NT2/D1 (cell line): ENCODE results near the gene RTP3.

ENCODE experiments used
- DNase-seq: peaks from one replicate; pipeline ENCODE4 v3.0.0-alpha.2; 2011; ENCODE audit warnings: low read depth, low spot score
- H3K27me3 ChIP-seq: 2 replicates; pipeline ENCODE4 v1.6.0; 2011; ENCODE audit warnings: mild to moderate bottlenecking; ENCODE audit not compliant: insufficient read length, insufficient read depth
- H3K36me3 ChIP-seq: 2 replicates; pipeline ENCODE4 v1.6.1; 2011; ENCODE audit warnings: mild to moderate bottlenecking, low read length, mixed read lengths; ENCODE audit not compliant: insufficient read depth, insufficient read length
- H3K4me1 ChIP-seq: 2 replicates; pipeline ENCODE4 v1.5.1; 2011; ENCODE audit not compliant: insufficient read depth, insufficient read length
- H3K4me3 ChIP-seq: 2 replicates; pipeline ENCODE4 v1.5.1; 2011; ENCODE audit warnings: low read depth; ENCODE audit not compliant: insufficient read length
- H3K9ac ChIP-seq: 2 replicates; pipeline ENCODE4 v1.6.0; 2011; ENCODE audit warnings: low read depth; ENCODE audit not compliant: insufficient read length
- H3K9me3 ChIP-seq: 2 replicates; pipeline ENCODE4 v1.5.1; 2011; ENCODE audit warnings: mild to moderate bottlenecking, low read length; ENCODE audit not compliant: insufficient read depth
- SUZ12 ChIP-seq: IDR thresholded peaks from 2 replicates; pipeline ENCODE4 v1.6.1; 2011; ENCODE audit not compliant: insufficient read length, insufficient read depth; ENCODE audit errors: extremely low read depth
- YY1 ChIP-seq: IDR thresholded peaks from 2 replicates; pipeline ENCODE4 v1.6.1; 2011; ENCODE audit not compliant: insufficient read length, insufficient read depth
- ZNF274 ChIP-seq: IDR thresholded peaks from 2 replicates; pipeline ENCODE4 v1.6.1; 2011; ENCODE audit warnings: mild to moderate bottlenecking, low read depth, low read length

RTP3 gene

DNA sequence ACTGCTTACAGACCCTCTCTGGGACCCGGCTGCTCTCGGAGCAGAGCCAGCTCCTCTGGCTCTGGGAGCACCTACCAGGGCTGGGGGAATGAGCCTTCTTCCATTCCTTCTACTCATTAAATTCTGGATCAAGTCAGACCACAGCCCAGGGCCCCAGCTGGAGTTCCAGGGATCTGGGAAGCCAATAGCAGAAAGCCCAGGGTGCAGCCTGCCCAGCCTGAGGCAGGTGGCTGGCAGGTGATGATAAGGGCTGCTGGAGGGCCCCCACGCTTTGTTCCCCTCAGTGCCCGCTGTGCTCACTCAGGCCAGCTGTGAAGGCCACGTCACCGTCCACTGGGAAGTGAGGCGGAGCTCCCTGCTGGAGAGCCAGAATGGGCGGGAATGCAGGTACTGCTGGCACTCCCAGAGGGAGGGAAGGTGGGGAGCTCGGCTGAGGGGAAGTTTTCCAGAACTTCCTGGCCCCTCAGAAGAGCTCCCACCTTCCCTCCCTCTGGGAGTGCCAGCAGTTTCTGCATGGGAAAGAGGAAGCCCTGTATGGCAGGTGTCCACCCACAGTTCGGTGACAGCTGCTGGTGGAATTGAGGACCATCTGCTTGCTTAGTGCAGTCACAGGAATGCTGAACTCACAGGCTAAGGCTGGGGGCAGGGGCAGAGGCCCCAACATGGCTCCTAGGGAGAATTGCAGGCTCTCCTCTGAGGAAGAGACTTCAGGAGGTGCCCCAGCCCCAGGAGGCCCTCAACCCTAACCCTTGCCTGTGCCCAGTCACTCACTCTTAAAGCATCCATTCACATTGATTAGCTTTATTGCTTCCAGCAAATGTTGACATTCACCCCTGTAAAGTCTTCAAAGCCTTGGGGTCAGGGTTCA is 12.6 kb upstream of the RTP3 start:
- H3K4me1 ChIP-seq = peaks cover 2% of the 10 kb centered on the region
- H3K9ac ChIP-seq = no peak overlapping the region
- no peak overlapping the region for H3K4me3 ChIP-seq
- no peaks in the 10 kb centered on the region; the same call in 1 of the 2 replicates for H3K9me3 ChIP-seq
- H3K36me3 ChIP-seq = no peaks in the 10 kb centered on the region
- TF ChIP-seq ZNF274 (no peak), SUZ12 (no peak), YY1 (no peak)
- H3K27me3 ChIP-seq = peaks cover 12% of the 10 kb centered on the region
- DNase-seq = no peak

GRCh38 chr3:46485779-46486175 is 12.0 kb upstream of the RTP3 start:
- Histone ChIP-seq H3K4me1 (peaks cover 2% of the 10 kb centered on the region), H3K27me3 (peaks cover 12% of the 10 kb centered on the region), H3K9ac (no peak overlapping the region), H3K9me3 (no peaks in the 10 kb centered on the region; the same call in 1 of the 2 replicates), H3K36me3 (no peaks in the 10 kb centered on the region), H3K4me3 (no peak overlapping the region)
- no peak for DNase-seq
- TF ChIP-seq SUZ12 = no peak
- no peak for TF ChIP-seq YY1
- TF ChIP-seq ZNF274 = no peak

DNA sequence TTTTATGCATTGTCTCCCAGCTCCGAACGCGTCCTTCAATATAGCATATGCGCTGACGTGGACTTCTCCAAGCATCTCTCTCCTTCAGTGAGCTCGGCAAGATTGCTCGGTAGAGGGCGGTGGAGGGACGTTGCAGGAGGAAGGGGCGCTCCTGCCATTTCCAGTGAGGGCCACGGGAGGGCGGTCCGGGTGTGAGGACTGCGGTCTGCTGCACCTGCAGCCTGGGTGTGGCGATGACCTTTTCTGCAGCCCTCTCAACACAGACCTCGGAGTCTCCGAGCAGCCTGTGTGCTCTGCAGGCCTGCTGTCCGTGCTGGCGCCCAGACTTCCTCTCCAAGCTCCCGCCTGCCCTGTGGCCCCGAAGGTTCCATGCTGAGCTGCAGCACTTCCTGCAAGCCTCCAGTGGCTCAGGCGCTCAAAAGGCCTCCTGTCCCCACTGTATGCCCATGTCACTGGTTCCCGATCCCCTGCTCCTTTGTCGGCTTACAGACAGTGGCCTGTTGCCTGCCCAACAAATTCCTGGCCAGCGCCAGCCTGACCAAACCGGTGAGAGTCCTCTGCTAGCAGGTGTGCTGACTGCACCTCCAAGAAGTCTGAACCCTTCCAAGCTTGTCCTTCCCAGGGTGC is 8.9 kb upstream of the RTP3 start:
- peaks cover 2% of the 10 kb centered on the region for H3K4me1 ChIP-seq
- H3K4me3 ChIP-seq = peak overlapping the region; percentile 16
- H3K9me3 ChIP-seq = peaks cover 5% of the 10 kb centered on the region; the same call in 1 of the 2 replicates
- no peaks in the 10 kb centered on the region for H3K36me3 ChIP-seq
- TF ChIP-seq SUZ12 (no peak), ZNF274 (no peak), YY1 (no peak)
- no peak overlapping the region for H3K9ac ChIP-seq
- H3K27me3 ChIP-seq = peaks cover 12% of the 10 kb centered on the region
- peak; percentile 96 for DNase-seq

DNA sequence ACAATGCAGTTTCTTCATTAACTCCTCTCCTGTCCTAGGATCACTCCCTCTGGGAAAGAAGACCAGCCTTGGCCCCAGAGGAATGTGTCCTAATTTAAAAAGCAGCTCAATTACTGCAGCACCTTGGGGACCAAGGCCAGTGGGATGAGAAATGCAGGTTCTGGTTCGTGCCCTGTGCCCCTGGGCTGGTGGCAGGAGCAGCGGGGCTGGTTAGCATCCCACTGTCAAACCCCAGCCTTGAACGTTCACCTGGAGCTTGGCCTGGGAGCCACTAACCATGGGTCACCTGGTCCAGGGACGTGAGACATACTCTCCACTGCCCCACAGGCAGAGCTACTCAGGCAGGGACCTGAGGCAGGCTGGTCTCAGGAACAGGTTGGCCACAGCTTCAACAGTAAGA is 8.4 kb upstream of the RTP3 start:
- Histone ChIP-seq H3K9ac (no peak overlapping the region), H3K36me3 (no peaks in the 10 kb centered on the region), H3K27me3 (peaks cover 12% of the 10 kb centered on the region), H3K4me3 (no peak overlapping the region), H3K4me1 (peaks cover 2% of the 10 kb centered on the region), H3K9me3 (peaks cover 5% of the 10 kb centered on the region; the same call in 1 of the 2 replicates)
- DNase-seq = no peak
- no peak for TF ChIP-seq SUZ12
- no peak for TF ChIP-seq ZNF274
- TF ChIP-seq YY1 = no peak

DNA sequence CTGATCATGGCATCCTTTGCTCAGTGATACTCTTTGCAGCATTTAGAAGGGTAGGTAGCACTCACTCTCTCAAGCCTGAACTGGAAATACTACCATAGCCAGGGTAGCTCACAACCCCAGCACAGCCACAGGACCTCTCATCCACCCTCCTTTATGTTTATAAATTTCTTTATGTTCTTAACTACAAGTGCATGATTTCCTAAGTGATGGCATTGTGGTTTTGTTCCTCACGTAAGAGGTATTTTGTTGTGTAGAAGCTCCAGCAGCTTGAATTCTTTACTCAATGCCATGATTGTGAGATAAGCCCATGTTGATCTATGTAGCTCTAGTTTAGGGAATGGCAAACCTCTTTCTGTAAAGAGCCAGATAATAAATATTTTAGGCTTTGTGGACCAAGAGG is 7.9 kb upstream of the RTP3 start:
- DNase-seq = no peak
- peaks cover 2% of the 10 kb centered on the region for H3K4me1 ChIP-seq
- peaks cover 5% of the 10 kb centered on the region; the same call in 1 of the 2 replicates for H3K9me3 ChIP-seq
- H3K4me3 ChIP-seq = no peak overlapping the region
- TF ChIP-seq SUZ12 (no peak), ZNF274 (no peak), YY1 (no peak)
- no peak overlapping the region for H3K9ac ChIP-seq
- peaks cover 12% of the 10 kb centered on the region for H3K27me3 ChIP-seq
- H3K36me3 ChIP-seq = no peaks in the 10 kb centered on the region

GRCh38 chr3:46490338-46491084 is 7.3 kb upstream of the RTP3 start:
- Histone ChIP-seq H3K27me3 (peaks cover 12% of the 10 kb centered on the region), H3K9me3 (peaks cover 5% of the 10 kb centered on the region; the same call in 1 of the 2 replicates), H3K9ac (no peak overlapping the region), H3K4me3 (no peak overlapping the region), H3K36me3 (no peaks in the 10 kb centered on the region), H3K4me1 (no peaks in the 10 kb centered on the region)
- TF ChIP-seq SUZ12 (no peak), YY1 (no peak), ZNF274 (no peak)
- DNase-seq = no peak
